CD1c-positive myeloid dendritic cell (primary cell): ENCODE data around the gene SKIC8.

Experiments
- DNase-seq: peaks from one replicate; pipeline ENCODE4 v3.0.0-alpha.2; 2016; ENCODE audit errors: extremely low spot score

Gene SKIC8

DNA sequence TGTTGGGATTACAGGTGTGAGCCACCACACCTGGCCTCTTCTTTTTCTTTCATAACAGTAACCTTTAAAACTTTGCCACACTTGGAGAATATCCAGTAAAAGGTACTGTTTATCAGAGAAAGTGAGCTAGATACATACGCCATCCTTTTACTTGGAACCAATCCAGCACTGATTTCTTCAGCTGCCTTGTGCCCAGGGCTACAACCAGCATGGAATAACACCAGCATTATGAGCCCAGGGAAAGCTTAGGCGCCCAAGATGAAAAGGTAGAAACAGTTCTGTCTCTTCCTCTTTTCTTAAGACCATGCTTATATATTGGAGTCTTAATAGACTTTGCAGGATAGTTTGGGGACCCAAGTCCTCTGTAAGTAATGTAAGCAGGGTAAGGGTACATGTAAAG lies 8.4 kb downstream of the SKIC8 start:
- DNase-seq, result no peak

DNA sequence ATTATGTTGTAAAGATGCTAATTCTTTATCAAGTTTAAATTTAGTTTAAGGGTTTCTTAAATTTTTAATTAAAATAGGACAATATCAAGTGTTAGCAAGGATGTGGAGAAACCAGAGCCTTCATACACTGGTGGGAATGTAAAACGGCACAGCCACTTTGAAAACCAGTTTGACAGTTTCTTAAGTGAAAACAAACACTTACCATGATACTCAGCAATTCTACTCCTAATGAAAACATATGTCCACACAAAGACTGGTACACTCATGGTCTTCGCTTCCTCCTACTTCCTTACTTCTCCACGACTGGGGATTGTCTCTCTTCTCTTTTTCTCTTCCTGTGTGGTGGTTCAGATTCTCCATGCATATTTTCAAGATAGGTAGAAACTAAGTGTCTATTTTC lies 9.2 kb downstream of the SKIC8 start:
- no peak for DNase-seq

DNA sequence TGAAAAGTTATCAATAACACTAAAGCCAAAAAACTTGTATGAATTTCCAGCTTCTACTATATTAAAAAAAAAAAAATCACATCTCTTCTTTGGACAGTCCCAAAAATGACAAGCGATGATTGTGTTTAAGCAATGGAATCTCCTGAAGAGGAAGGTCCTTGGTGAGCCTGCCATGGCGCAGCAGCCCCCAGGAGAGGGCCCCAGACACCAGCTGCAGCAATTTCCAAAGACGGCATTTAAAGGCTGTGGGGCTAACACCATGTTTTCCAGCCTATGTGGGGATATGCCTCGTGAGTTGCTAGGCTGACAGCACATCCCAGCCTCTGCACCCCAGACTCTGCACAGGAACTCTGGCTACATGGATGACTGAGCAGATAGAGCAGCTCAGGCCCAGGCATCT lies 14.7 kb downstream of the SKIC8 start:
- DNase-seq, result no peak

DNA sequence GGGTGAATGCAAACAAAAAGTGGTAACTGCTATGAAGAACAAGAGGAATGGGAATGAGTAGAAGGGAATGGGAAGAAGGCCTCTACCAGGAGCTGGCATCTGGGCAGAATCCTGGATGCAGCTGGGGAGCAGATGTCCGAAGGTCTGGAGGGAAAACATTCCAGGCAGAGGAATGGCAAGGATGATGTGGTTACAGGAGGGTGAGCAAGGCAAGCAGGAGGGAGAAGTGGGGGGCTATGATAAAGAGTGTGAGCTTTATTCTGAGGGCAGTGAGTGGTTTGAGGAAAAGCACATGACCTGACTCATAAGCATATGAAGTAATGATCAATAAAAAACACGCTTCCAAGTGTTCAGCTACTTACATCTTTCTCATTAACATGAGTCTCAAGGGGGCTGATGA lies 17.1 kb downstream of the SKIC8 start:
- DNase-seq, result no peak

- DNase-seq, result no peak
Observed at GRCh38 chr15:78280319-78281072, 18.9 kb downstream of the SKIC8 start.

DNA sequence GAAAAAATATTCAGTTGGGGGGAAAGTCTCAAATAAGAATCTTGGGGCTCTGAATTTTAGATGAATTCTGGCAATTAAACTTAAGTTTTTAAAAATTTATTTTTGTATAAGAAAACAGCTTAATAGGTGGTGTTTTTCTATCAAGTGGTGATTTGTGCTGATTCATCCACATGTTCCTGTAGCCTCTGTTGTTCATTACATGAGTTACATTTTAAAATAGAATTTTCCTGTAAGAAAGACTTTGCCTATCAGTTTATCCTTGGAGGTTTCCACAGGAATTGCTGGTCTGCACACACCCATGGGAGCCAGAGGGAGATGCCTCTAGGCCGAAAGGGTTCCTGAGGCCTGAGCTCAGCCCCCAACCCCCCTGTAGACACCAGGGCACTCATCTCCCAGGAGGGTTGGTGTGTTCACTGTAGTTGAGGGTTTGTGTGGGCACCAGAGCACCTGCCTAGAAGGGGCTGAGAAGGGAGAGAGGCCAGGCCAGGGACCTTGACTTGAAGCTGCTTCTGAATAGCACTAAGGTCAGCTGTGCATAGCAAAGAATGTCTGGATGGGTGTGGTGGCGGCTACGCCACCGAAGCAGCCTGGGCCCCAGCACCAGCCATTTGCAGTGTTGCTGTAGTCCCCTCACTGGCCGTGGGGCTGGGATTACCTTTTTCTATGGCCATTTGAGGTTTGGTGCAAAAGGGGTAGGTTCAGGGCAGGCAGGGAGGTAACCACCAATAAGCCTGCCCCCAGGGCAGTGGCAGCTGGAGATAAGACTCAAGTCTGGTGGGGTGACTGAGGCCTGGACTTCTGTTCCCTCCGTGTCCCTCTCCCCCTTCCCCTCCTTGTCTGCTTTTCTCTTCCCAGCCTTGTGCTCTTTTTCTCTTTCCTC lies 23.1 kb downstream of the SKIC8 start:
- DNase-seq, result no peak

- no peak for DNase-seq
Observed at GRCh38 chr15:78274994-78275393, 24.4 kb downstream of the SKIC8 start.

DNA sequence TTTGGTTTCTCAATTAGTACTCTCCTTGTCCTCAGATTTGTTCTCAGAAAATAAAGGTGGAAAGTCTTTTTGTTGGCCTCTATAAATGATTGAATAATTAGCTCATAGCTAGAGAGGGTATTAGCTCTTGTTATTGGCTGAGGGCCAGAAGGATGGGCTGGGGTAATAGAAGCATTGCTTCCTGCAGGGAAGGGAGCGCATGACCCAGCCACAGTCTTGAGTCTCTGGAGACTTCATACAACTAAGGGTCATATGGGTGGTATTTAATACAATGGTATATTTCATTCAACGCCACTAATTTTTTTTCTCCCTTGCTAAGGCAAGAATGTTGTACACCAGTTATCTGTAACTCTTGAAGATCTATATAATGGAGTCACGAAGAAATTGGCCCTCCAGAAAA lies 26.6 kb downstream of the SKIC8 start:
- DNase-seq, result no peak

GRCh38 chr15:78272316-78272715 lies 27.1 kb downstream of the SKIC8 start:
- DNase-seq, result no peak

DNA sequence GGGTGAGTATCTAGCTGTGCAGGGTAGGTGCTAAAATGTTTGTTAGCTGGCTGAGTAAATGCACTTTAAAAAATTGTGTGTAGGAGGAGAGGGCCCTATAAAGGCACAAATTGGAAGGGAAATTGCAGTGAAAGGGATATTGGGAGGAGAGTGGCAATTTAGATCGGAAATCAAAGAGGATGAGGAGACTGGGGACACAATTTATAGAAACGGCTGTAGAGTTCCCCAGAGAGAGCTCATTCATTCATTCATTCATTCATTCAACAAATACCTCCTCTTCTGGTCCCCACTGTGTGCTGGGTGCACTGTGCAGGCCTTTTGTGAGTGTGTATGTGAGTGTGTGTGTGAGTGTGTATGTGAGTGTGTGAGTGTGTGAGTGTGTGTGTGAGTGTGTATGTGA lies 32.6 kb downstream of the SKIC8 start:
- no peak for DNase-seq

DNA sequence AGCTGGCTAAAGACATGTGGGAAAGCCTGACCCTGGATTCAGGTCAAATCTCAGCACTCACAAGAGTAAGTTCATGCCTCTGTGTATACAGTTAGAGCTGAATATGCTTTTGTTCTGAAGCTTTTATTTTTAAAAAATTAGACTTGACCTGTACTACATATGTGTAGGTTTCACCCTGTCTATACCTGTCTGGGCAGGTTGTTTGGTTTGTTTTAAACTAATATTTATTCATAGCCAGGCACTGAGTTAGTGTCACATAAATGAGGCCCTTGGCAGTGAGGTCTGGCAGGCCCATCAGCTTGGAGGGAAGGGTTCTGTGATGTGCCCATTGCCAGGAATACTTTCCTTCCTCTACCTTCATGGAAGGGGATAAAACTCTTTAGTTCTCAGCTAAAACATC lies 33.2 kb downstream of the SKIC8 start:
- no peak for DNase-seq

- DNase-seq, result no peak
Observed at GRCh38 chr15:78265752-78266224, 33.6 kb downstream of the SKIC8 start.

DNA sequence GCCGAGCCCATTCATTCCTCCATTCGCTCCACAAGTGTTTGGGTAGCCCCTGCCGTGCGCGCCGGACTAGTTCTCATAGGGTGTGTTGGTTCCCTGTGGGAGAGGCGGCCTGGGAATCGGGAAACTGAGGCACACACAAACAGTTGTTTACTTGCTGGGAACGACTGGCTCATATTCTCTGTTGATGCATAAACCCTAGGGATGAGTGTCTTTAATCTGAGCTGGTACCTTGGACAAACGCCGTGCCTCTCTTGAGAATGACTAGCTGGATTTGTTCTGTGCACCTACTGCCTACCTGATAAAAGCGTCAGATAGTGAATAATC lies 34.3 kb downstream of the SKIC8 start:
- DNase-seq, result no peak

DNA sequence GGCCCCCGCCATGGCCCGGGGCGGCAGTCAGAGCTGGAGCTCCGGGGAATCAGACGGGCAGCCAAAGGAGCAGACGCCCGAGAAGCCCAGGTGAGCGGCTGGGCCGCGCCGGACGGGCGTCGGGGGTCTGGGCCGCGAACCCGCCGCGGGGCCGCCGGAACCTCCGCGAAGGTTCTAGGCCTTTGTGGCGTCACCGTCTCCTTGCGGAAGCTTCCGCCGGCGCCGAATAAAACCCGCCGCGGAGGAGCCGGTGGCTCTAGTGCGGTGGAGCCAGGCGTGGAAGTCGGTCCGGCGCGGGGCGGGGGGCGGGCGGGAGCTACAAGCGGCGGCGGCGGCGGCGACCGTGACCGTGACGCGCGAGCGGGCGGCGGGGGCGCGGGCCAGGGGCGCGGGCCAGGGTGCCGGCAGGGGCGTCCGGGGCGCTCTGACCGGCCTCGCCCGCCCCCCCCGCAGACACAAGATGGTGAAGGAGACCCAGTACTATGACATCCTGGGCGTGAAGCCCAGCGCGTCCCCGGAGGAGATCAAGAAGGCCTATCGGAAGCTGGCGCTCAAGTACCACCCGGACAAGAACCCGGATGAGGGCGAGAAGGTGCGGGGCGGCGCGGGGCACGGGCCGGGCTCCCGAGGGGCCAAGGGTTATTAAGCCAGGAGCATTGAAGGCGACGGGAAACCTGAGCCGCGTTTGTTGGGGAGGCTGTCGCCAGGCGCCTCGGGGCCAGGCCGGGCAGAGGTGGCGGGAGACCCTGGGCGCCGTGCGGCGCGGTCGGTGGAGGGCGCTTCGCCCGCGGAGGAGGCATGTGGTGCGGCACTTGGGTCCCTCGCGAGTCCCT lies 34.9 kb downstream of the SKIC8 start, which contains the start of gene DNAJA4:
TSS of gene DNAJA4 (plus strand) at position 259 of the 833 bp plus-strand sequence. CDS start at position 461, 202 bp downstream.
- DNase-seq, result peak; percentile 61

- DNase-seq, result no peak
Observed at GRCh38 chr15:78263907-78264303, 35.5 kb downstream of the SKIC8 start.

- DNase-seq, result no peak
Observed at GRCh38 chr15:78263351-78263781, 36.0 kb downstream of the SKIC8 start.

DNA sequence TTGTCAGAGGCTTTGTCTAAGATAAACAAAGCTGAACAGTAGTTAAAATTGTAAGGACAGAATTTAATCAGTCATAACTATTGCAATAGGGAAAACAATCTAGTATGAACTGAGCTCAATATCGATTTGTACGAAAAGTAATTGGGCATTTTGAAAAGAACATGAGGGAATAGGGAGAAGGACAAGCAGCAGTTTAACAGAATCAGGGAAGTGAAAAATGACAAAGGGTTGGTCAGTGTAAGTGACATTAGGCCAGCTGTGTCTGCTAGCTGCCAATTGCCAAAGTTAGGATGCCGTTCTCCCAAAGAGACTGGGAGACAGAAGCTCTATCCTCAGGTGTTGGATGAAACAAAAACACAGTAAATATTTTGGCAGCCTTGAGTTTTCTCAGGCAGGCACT lies 38.3 kb downstream of the SKIC8 start:
- DNase-seq, result no peak

GRCh38 chr15:78260489-78260888 lies 38.9 kb downstream of the SKIC8 start:
- no peak for DNase-seq

- no peak for DNase-seq
Observed at GRCh38 chr15:78259232-78259631, 40.2 kb downstream of the SKIC8 start.

GRCh38 chr15:78257681-78258080 lies 41.7 kb downstream of the SKIC8 start:
- no peak for DNase-seq

DNA sequence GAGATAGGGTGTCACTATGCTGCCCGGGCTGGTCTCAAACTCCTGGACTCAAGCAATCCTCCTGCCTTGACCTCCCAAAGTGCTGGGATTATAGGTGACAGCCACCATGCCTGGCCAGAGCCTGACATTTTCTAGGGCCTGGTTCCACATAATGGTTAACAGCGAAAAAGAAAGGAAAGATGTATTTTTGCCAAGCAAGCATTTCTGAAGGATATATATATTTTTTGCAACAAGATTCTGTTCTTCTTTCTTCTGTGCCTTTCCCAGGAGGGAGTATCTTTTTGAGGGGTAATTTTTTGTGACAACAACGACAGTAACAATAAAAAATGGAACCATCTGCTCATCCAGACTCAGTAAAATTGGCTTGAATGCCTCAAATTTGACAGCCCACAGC lies 43.4 kb downstream of the SKIC8 start:
- no peak for DNase-seq

DNA sequence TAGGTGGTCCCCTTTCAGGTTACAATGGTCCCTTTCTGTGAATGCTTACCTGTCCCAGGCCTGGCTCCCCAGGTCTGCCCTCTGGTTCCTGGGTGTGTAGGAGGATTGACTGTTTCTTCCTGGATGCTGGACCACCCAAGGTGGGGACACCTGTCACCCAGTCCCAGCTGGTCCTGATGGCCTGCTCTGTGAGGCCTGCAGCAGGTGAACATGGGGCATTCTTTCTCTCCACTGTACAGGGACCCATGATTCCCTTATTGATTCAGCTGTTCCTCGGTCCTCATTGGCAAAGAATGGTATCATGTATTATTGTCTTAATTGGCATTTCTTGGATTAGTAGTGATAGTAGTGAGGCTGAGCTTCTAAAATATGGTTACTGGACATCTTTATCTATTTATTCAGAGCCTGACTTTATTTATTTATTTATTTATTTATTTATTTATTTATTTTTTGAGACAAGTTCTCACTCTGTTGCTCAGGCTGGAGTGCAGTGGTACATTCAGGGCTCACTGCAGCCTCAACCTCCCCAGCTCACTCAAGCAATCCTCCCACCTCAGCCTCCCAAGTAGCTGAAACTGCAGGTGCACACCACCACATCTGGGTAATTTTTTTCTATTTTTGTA lies 43.9 kb downstream of the SKIC8 start:
- DNase-seq, result no peak
